Common myeloid progenitor, CD34-positive (primary cell): Measurements from ENCODE around the gene S1PR5. TPM values are rescaled to one million over a fixed set of nuclear protein-coding genes. Genes with fewer than 3 reads are reported as not detected.
A peak's percentile ranks its signal among the peaks of the same experiment; 100 is the strongest.

Source experiments
- CTCF ChIA-PET: fragments of 350-600 bp; sonication (Branson Sonifier 250); formaldehyde crosslinking; loops from one replicate; lab custom pipeline; 2021; ENCODE audit warnings: antibody characterized with exemption; lab: Charles Lee
- POLR2A ChIA-PET: fragments of 350-600 bp; sonication (Branson Sonifier 250); formaldehyde crosslinking; loops from one replicate; lab custom pipeline; 2021; ENCODE audit warnings: antibody characterized with exemption; lab: Charles Lee
- DNase-seq, 3 donors: peaks; one replicate each; pipeline versions ENCODE4 v3.0.0 to v3.0.0-alpha.2; 2013
- H3K27ac ChIP-seq, 2 experiments: 1 replicate in 1 of 2; 2 replicates in 1 of 2; pipeline ENCODE4 v1.7.0; 2013; ENCODE audit warnings: inconsistent platforms in 2 of 2, low read length in 2 of 2, mild to moderate bottlenecking in 2 of 2, low read depth in 1 of 2, moderate library complexity in 1 of 2; ENCODE audit not compliant: severe bottlenecking in 2 of 2, insufficient read depth in 1 of 2, poor library complexity in 1 of 2
- H3K27me3 ChIP-seq, 5 experiments: replicated peaks in 2 of 5; 1 replicate in 3 of 5; 2 replicates in 2 of 5; pipeline versions ENCODE4 v1.6.1 to v1.7.0; 2013; ENCODE audit warnings: low read length in 4 of 5, mild to moderate bottlenecking in 2 of 5, moderate library complexity in 2 of 5, inconsistent platforms in 1 of 5; ENCODE audit not compliant: insufficient read depth in 5 of 5, control insufficient read depth in 4 of 5
- H3K36me3 ChIP-seq, 4 experiments: 1 replicate in 2 of 4; 2 replicates in 2 of 4; pipeline versions ENCODE4 v1.6.1 to v1.7.0; 2013; ENCODE audit warnings: low read length in 3 of 4, control low read depth in 1 of 4, mild to moderate bottlenecking in 1 of 4; ENCODE audit not compliant: control insufficient read depth in 4 of 4, insufficient read depth in 4 of 4
- H3K4me1 ChIP-seq, 4 experiments: 1 replicate in 3 of 4; 2 replicates in 1 of 4; pipeline versions ENCODE4 v1.6.1 to v1.7.1; 2013; ENCODE audit warnings: low read length in 3 of 4, mild to moderate bottlenecking in 3 of 4, control low read depth in 1 of 4, inconsistent platforms in 1 of 4, moderate library complexity in 1 of 4; ENCODE audit not compliant: control insufficient read depth in 4 of 4, insufficient read depth in 4 of 4; ENCODE audit errors: control extremely low read depth in 1 of 4
- H3K4me3 ChIP-seq, 7 experiments: 1 replicate in 4 of 7; 2 replicates in 3 of 7; pipeline versions ENCODE4 v1.5.1 to v1.7.0; 2013; ENCODE audit warnings: mild to moderate bottlenecking in 7 of 7, low read length in 6 of 7, moderate library complexity in 6 of 7, inconsistent platforms in 2 of 7, low read depth in 2 of 7, control low read depth in 1 of 7; ENCODE audit not compliant: insufficient read depth in 4 of 7, control insufficient read depth in 1 of 7; ENCODE audit errors: extremely low read depth in 1 of 7
- H3K9me3 ChIP-seq, 5 experiments: 1 replicate in 4 of 5; 2 replicates in 1 of 5; pipeline versions ENCODE4 v1.6.1 to v1.7.1; 2013; ENCODE audit warnings: low read length in 4 of 5, mild to moderate bottlenecking in 2 of 5, inconsistent platforms in 1 of 5, low read depth in 1 of 5, moderate library complexity in 1 of 5; ENCODE audit not compliant: control insufficient read depth in 4 of 5, insufficient read depth in 2 of 5; ENCODE audit errors: control extremely low read depth in 1 of 5
- WGBS: methylation state at CpG from one replicate; pipeline ENCODE4 v1.1.5; 2013; ENCODE audit not compliant: insufficient coverage; 5-methylcytosine and 5-hydroxymethylcytosine counted together
- polyA plus RNA-seq: library from polyadenylated mRNA; unstranded; fragments of 120-200 nt; gene quantifications from one replicate; pipeline ENCODE4 v1.2.1, GENCODE V29; 2013

Gene S1PR5, protein sequence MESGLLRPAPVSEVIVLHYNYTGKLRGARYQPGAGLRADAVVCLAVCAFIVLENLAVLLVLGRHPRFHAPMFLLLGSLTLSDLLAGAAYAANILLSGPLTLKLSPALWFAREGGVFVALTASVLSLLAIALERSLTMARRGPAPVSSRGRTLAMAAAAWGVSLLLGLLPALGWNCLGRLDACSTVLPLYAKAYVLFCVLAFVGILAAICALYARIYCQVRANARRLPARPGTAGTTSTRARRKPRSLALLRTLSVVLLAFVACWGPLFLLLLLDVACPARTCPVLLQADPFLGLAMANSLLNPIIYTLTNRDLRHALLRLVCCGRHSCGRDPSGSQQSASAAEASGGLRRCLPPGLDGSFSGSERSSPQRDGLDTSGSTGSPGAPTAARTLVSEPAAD
- polyA plus RNA-seq: 0.11 TPM

DNA sequence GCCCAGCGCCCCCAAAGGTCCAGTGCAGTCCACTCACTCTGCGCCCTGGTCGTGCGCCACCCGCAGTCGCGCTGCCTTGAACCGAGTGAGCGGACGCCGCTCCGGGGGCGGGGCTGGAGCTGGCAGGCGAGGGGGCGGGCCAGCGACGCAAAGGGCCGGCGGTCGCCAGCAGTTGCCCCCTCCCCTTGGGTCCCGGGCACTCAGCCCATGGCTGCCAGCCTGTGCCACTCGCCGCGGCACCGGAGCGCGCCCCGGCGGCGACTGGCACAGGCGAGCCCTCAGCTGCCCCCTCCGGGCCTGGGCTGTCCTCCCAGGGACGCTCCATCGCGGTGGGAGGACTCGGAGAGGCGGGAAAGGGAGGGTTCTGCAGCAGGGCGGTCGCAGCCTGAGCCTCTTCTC, at the start of gene S1PR5:
Gene S1PR5 (minus strand): TSS at position 87 of the 399 bp plus-strand sequence. CDS start 2,436 bp downstream, outside the sequence.
- Histone ChIP-seq H3K9me3 (no peaks in the 10 kb centered on the region), H3K36me3 (no peaks in the 10 kb centered on the region), H3K27ac (no peak within 1 kb of the TSS), H3K4me3 (peak within 1 kb of the TSS in 2 of 7 experiments; percentile 33 to 60), H3K4me1 (peaks cover 0 to 36% (median 32%) of the 10 kb centered on the region in 4 experiments), H3K27me3 (peaks cover 4 to 81% (median 51%) of the 10 kb centered on the region in 5 experiments)
- 5% methylated on average over 37 of the region's 39 CpGs for WGBS
- ChIA-PET CTCF (interaction anchor here (1.1 to 1.3 kb wide), 3 partner anchors 9 to 20 kb away, joined by 3 to 5 read pairs (median 4); partner anchors contain the start of gene KEAP1), POLR2A (interaction anchor here (0.9 kb wide), 1 partner anchor 228 kb away, joined by 3 read pairs; the partner anchor contains the start of gene ICAM5)
- no peak for DNase-seq

DNA sequence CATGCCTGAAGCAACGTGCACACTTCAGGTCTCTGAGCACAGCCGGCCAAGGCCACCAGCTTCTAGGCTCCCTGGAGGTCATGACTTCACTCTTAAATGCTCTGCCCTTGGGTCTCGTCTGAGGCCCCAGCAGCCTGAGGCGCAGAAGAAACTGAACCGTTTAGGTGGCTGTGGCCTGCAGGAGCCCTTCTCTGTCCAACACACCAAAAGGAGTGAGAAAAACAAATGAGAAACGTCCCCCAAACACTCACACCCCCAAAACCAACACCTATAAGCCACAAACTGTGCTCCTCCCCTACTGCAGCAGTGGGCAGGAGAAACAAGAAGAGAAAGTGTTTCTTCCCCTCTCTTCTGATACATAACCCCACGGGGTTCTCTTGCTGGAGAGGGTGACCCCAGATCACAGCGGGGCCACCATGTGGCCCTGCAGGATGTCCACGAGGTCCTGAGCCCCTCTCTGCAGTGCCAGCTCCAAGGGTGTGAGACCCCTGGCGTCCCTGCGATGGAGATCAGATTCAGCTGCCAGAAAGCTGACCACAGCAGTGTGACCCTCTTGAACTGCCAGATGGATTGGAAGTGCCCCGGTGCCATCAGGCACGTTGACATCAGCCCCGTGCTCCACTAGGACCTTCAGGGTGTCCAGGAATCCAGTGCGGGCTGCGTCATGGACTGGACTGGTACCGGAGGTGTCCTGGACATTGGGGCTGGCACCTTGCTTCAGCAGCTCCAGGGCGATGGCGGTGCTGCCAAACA, 49.6 kb upstream of the S1PR5 start:
- Histone ChIP-seq H3K4me3 (peak overlapping the region in 6 of 7 experiments; percentile 76 to 93 (median 88)), H3K27ac (peak overlapping the region in 1 of 2 experiments; percentile 47), H3K36me3 (peaks cover 0 to 14% (median 8%) of the 10 kb centered on the region in 4 experiments), H3K9me3 (no peaks in the 10 kb centered on the region), H3K27me3 (no peaks in the 10 kb centered on the region), H3K4me1 (peaks cover 16 to 49% (median 46%) of the 10 kb centered on the region in 4 experiments)
- CTCF ChIA-PET: interaction anchor here (1.0 to 7.8 kb wide), 7 partner anchors 12 to 129 kb away, joined by 3 to 64 read pairs (median 4); partner anchors contain the start of gene KEAP1
- WGBS: 49% methylated on average over 19 of the region's 19 CpGs
- peak in 2 of 3 donors; percentile 52 to 59 for DNase-seq
- POLR2A ChIA-PET: interaction anchor here (1.5 to 3.8 kb wide), 3 partner anchors 13 to 24 kb away, joined by 5 to 29 read pairs (median 10); partner anchors contain the start of gene ATG4D

DNA sequence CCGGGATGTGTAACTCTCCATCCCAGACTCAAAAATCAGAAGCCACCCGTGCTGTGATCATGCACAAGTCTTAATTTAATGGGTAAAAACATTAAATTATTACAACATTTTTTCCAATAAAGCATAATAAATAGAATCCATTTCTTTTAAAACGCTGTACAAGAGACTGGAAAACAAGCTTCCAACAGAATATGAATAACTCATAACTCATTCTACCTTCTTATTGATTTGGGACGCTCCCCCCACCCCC, 49.1 kb upstream of the S1PR5 start:
- H3K9me3 ChIP-seq: no peaks in the 10 kb centered on the region
- peak overlapping the region in 1 of 2 experiments; percentile 47 for H3K27ac ChIP-seq
- ChIA-PET CTCF (interaction anchor here (0.7 to 7.8 kb wide), 5 partner anchors 12 to 129 kb away, joined by 3 to 64 read pairs (median 4); no protein-coding TSS in a partner anchor), POLR2A (interaction anchor here (1.5 to 3.8 kb wide), 2 partner anchors 13 to 23 kb away, joined by 10 to 29 read pairs; partner anchors contain the start of gene ATG4D)
- H3K36me3 ChIP-seq: peaks cover 0 to 19% (median 9%) of the 10 kb centered on the region in 4 experiments
- WGBS: 4% methylated on average over 2 of the region's 4 CpGs
- no peaks in the 10 kb centered on the region for H3K27me3 ChIP-seq
- peaks cover 16 to 49% (median 46%) of the 10 kb centered on the region in 4 experiments for H3K4me1 ChIP-seq
- DNase-seq: no peak
- peak overlapping the region in 6 of 7 experiments; percentile 76 to 93 (median 88) for H3K4me3 ChIP-seq

DNA sequence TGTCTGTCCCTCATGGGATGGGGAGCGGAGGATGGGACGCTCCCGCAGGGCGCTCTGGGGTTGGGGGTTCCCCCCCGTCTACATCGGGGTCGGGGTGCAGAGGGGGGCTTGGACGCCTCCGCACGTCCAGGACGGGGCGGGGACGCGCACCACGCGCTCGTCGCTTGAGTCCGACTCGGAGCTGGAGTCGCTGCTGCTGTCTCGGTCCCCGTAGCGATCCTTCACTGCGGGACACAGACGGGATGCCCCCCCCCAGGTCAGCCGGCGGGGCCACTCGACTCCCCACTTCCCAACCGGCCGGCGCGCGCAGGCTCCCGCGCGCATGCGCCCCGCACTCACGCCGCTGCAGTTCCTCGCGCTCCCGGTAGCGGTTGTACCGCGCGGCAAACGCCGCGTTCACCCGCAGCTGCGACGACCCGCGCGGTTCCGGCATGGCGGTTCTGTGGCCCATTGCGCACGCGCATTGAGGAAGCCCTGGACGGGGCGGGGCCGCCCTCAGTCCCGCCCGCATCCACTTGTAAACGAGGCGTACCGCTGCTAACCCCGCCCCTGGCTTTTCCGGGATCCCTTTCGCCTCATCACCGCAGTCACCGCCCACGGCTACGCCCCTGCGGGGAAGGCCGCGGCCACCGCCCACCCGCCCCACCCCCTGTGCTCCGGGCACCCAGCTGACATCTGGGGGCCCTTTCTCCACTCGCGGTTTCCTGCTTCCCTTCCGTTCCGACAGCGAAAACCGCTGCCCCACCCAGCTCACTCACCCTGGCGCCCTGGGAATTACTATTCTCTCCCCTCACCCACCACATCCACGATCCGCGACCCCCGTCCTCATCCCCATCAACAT, 48.5 kb upstream of the S1PR5 start, which contains the start of gene KRI1:
Gene KRI1 (minus strand): TSS at position 444 of the 841 bp plus-strand sequence. CDS start 11 bp downstream, at position 433.
- Histone ChIP-seq H3K9me3 (no peaks in the 10 kb centered on the region), H3K4me1 (peaks cover 16 to 49% (median 46%) of the 10 kb centered on the region in 4 experiments), H3K36me3 (peaks cover 0 to 25% (median 14%) of the 10 kb centered on the region in 4 experiments), H3K27ac (peak within 1 kb of the TSS; percentile 46 to 78), H3K4me3 (peak within 1 kb of the TSS; percentile 76 to 93 (median 88)), H3K27me3 (no peaks in the 10 kb centered on the region)
- under 1% methylated on average over 65 of the region's 94 CpGs for WGBS
- peak; percentile 97 to 99 (median 98) for DNase-seq
- POLR2A ChIA-PET: interaction anchor here (1.5 to 3.8 kb wide), 2 partner anchors 12 to 23 kb away, joined by 10 to 29 read pairs; partner anchors contain the start of gene ATG4D
- CTCF ChIA-PET: interaction anchor here (0.7 to 7.8 kb wide), 5 partner anchors 11 to 130 kb away, joined by 3 to 64 read pairs (median 4); no protein-coding TSS in a partner anchor

DNA sequence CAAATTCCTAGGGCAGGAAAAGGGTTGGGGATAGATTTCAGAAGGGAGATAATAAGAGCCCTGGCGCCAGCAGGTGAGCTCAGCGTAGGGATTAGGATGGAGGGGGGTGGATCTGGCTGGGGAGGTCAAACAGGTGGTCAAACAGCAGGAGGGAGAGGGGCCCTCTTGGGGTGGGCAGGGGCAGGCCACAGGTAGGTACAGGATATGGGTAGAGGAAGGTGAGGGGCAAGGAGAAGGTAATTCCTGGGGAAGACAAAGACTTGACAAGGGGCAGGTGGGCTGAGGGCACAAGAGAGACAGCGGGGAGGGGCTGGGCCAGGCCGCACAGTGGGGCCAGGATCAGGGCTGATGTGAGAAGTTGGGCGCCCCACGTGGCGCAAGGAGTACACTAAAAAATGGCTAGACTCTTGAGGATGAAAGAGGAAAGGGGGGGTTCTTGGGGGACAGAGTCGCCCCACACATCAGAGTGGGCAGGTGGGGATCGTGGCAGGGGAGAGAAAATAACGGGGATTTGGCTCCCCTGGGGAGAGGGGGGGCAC, 47.9 kb upstream of the S1PR5 start:
- no peaks in the 10 kb centered on the region for H3K9me3 ChIP-seq
- H3K36me3 ChIP-seq: peaks cover 2 to 32% (median 20%) of the 10 kb centered on the region in 4 experiments
- H3K27me3 ChIP-seq: no peaks in the 10 kb centered on the region
- H3K27ac ChIP-seq: peak overlapping the region; percentile 46 to 78
- H3K4me3 ChIP-seq: peak overlapping the region; percentile 68 to 93 (median 88)
- WGBS: 14% methylated on average over 8 of the region's 10 CpGs
- H3K4me1 ChIP-seq: peaks cover 16 to 48% (median 46%) of the 10 kb centered on the region in 4 experiments
- peak; percentile 69 to 82 (median 82) for DNase-seq
- ChIA-PET CTCF (interaction anchor here (1.4 to 3.1 kb wide), 2 partner anchors 8 to 10 kb away, joined by 3 to 13 read pairs; no protein-coding TSS in a partner anchor), POLR2A (interaction anchor here (1.5 to 3.8 kb wide), 2 partner anchors 12 to 22 kb away, joined by 10 to 29 read pairs; partner anchors contain the start of gene ATG4D)
